ENCODE data around the gene FOSL2.

The FOSL2 gene

GRCh38 chr2:28401411-28401810 is 8.8 kb downstream of the FOSL2 start:
- Histone ChIP-seq H3K9me3 (replicated peaks; ENCODE audit: low read length) (no peaks in the 10 kb centered on the region), H3K4me1 (ENCODE audit: control insufficient read depth, insufficient read depth, low read length) (peaks cover 64% of the 10 kb centered on the region), H3K9ac (ENCODE audit: low read depth, low read length) (no peak overlapping the region), H3K4me2 (ENCODE audit: low read length) (no peak overlapping the region), H3K4me3 (ENCODE audit: low read length) (no peak overlapping the region), H3K27me3 (ENCODE audit: control insufficient read depth, insufficient read depth, low read length) (no peaks in the 10 kb centered on the region), H3K36me3 (ENCODE audit: insufficient read depth, low read length) (peaks cover 84% of the 10 kb centered on the region)

GRCh38 chr2:28401948-28402550 is 9.4 kb downstream of the FOSL2 start:
- Histone ChIP-seq H3K9ac (ENCODE audit: low read depth, low read length) (no peak overlapping the region), H3K9me3 (replicated peaks; ENCODE audit: low read length) (no peaks in the 10 kb centered on the region), H3K4me1 (ENCODE audit: control insufficient read depth, insufficient read depth, low read length) (peaks cover 70% of the 10 kb centered on the region), H3K36me3 (ENCODE audit: insufficient read depth, low read length) (peaks cover 91% of the 10 kb centered on the region), H3K27me3 (ENCODE audit: control insufficient read depth, insufficient read depth, low read length) (no peaks in the 10 kb centered on the region), H3K4me3 (ENCODE audit: low read length) (no peak overlapping the region), H3K4me2 (ENCODE audit: low read length) (no peak overlapping the region)

- no peaks in the 10 kb centered on the region for H3K27me3 ChIP-seq (ENCODE audit: control insufficient read depth, insufficient read depth, low read length)
- H3K9me3 ChIP-seq (replicated peaks; ENCODE audit: low read length): no peaks in the 10 kb centered on the region
- no peak overlapping the region for H3K4me2 ChIP-seq (ENCODE audit: low read length)
- no peak overlapping the region for H3K9ac ChIP-seq (ENCODE audit: low read depth, low read length)
- H3K4me1 ChIP-seq (ENCODE audit: control insufficient read depth, insufficient read depth, low read length): peaks cover 70% of the 10 kb centered on the region
- peaks cover 94% of the 10 kb centered on the region for H3K36me3 ChIP-seq (ENCODE audit: insufficient read depth, low read length)
- H3K4me3 ChIP-seq (ENCODE audit: low read length): no peak overlapping the region
Measured at GRCh38 chr2:28403370-28403956, 10.8 kb downstream of the FOSL2 start.

- no peak overlapping the region for H3K9ac ChIP-seq (ENCODE audit: low read depth, low read length)
- no peak overlapping the region for H3K4me3 ChIP-seq (ENCODE audit: low read length)
- H3K4me2 ChIP-seq (ENCODE audit: low read length): no peak overlapping the region
- H3K36me3 ChIP-seq (ENCODE audit: insufficient read depth, low read length): peaks cover 96% of the 10 kb centered on the region
- H3K4me1 ChIP-seq (ENCODE audit: control insufficient read depth, insufficient read depth, low read length): peaks cover 70% of the 10 kb centered on the region
- no peaks in the 10 kb centered on the region for H3K27me3 ChIP-seq (ENCODE audit: control insufficient read depth, insufficient read depth, low read length)
- H3K9me3 ChIP-seq (replicated peaks; ENCODE audit: low read length): no peaks in the 10 kb centered on the region
Measured at GRCh38 chr2:28404086-28404485, 11.4 kb downstream of the FOSL2 start.

- Histone ChIP-seq H3K9ac (ENCODE audit: low read depth, low read length) (no peak overlapping the region), H3K9me3 (replicated peaks; ENCODE audit: low read length) (no peaks in the 10 kb centered on the region), H3K36me3 (ENCODE audit: insufficient read depth, low read length) (peaks cover 95% of the 10 kb centered on the region), H3K27me3 (ENCODE audit: control insufficient read depth, insufficient read depth, low read length) (no peaks in the 10 kb centered on the region), H3K4me2 (ENCODE audit: low read length) (no peak overlapping the region), H3K4me3 (ENCODE audit: low read length) (no peak overlapping the region), H3K4me1 (ENCODE audit: control insufficient read depth, insufficient read depth, low read length) (peaks cover 57% of the 10 kb centered on the region)
Measured at GRCh38 chr2:28405537-28405936, 12.9 kb downstream of the FOSL2 start.

- no peaks in the 10 kb centered on the region for H3K9me3 ChIP-seq (replicated peaks; ENCODE audit: low read length)
- H3K4me3 ChIP-seq (ENCODE audit: low read length): no peak overlapping the region
- peaks cover 47% of the 10 kb centered on the region for H3K4me1 ChIP-seq (ENCODE audit: control insufficient read depth, insufficient read depth, low read length)
- H3K36me3 ChIP-seq (ENCODE audit: insufficient read depth, low read length): peaks cover 95% of the 10 kb centered on the region
- H3K4me2 ChIP-seq (ENCODE audit: low read length): no peak overlapping the region
- no peaks in the 10 kb centered on the region for H3K27me3 ChIP-seq (ENCODE audit: control insufficient read depth, insufficient read depth, low read length)
- H3K9ac ChIP-seq (ENCODE audit: low read depth, low read length): no peak overlapping the region
Measured at GRCh38 chr2:28406276-28407096, 13.8 kb downstream of the FOSL2 start.

- Histone ChIP-seq H3K4me1 (ENCODE audit: control insufficient read depth, insufficient read depth, low read length) (peaks cover 39% of the 10 kb centered on the region), H3K4me3 (ENCODE audit: low read length) (no peak overlapping the region), H3K9me3 (replicated peaks; ENCODE audit: low read length) (no peaks in the 10 kb centered on the region), H3K36me3 (ENCODE audit: insufficient read depth, low read length) (peaks cover 96% of the 10 kb centered on the region), H3K9ac (ENCODE audit: low read depth, low read length) (no peak overlapping the region), H3K4me2 (ENCODE audit: low read length) (no peak overlapping the region), H3K27me3 (ENCODE audit: control insufficient read depth, insufficient read depth, low read length) (no peaks in the 10 kb centered on the region)
Measured at GRCh38 chr2:28407131-28407975, 14.7 kb downstream of the FOSL2 start.

GRCh38 chr2:28407976-28408690 is 15.5 kb downstream of the FOSL2 start:
- no peaks in the 10 kb centered on the region for H3K27me3 ChIP-seq (ENCODE audit: control insufficient read depth, insufficient read depth, low read length)
- H3K4me3 ChIP-seq (ENCODE audit: low read length): no peak overlapping the region
- peaks cover 96% of the 10 kb centered on the region for H3K36me3 ChIP-seq (ENCODE audit: insufficient read depth, low read length)
- H3K4me2 ChIP-seq (ENCODE audit: low read length): no peak overlapping the region
- H3K4me1 ChIP-seq (ENCODE audit: control insufficient read depth, insufficient read depth, low read length): peaks cover 38% of the 10 kb centered on the region
- no peaks in the 10 kb centered on the region for H3K9me3 ChIP-seq (replicated peaks; ENCODE audit: low read length)
- H3K9ac ChIP-seq (ENCODE audit: low read depth, low read length): peak overlapping the region; percentile 8

GRCh38 chr2:28408764-28409599 is 16.3 kb downstream of the FOSL2 start:
- Histone ChIP-seq H3K27me3 (ENCODE audit: control insufficient read depth, insufficient read depth, low read length) (no peaks in the 10 kb centered on the region), H3K4me3 (ENCODE audit: low read length) (no peak overlapping the region), H3K4me2 (ENCODE audit: low read length) (no peak overlapping the region), H3K4me1 (ENCODE audit: control insufficient read depth, insufficient read depth, low read length) (peaks cover 42% of the 10 kb centered on the region), H3K9me3 (replicated peaks; ENCODE audit: low read length) (no peaks in the 10 kb centered on the region), H3K9ac (ENCODE audit: low read depth, low read length) (peak overlapping the region; percentile 17), H3K36me3 (ENCODE audit: insufficient read depth, low read length) (peaks cover 96% of the 10 kb centered on the region)

GRCh38 chr2:28411166-28411755 is 18.6 kb downstream of the FOSL2 start:
- Histone ChIP-seq H3K9ac (ENCODE audit: low read depth, low read length) (no peak overlapping the region), H3K4me2 (ENCODE audit: low read length) (no peak overlapping the region)

More at GRCh38 chr2:28411166-28411755, 18.6 kb downstream of the FOSL2 start:
- Histone ChIP-seq H3K36me3 (ENCODE audit: insufficient read depth, low read length) (peaks cover 95% of the 10 kb centered on the region), H3K4me3 (ENCODE audit: low read length) (no peak overlapping the region), H3K9me3 (replicated peaks; ENCODE audit: low read length) (no peaks in the 10 kb centered on the region), H3K27me3 (ENCODE audit: control insufficient read depth, insufficient read depth, low read length) (no peaks in the 10 kb centered on the region), H3K4me1 (ENCODE audit: control insufficient read depth, insufficient read depth, low read length) (peaks cover 53% of the 10 kb centered on the region)
